ENCODE results near the gene RAB3GAP2.
"Not testable (repeated sequence)": the region's sequence is repeated elsewhere in the genome, so short reads cannot be mapped to it uniquely, and the experiment has no call there.

Gene RAB3GAP2

DNA sequence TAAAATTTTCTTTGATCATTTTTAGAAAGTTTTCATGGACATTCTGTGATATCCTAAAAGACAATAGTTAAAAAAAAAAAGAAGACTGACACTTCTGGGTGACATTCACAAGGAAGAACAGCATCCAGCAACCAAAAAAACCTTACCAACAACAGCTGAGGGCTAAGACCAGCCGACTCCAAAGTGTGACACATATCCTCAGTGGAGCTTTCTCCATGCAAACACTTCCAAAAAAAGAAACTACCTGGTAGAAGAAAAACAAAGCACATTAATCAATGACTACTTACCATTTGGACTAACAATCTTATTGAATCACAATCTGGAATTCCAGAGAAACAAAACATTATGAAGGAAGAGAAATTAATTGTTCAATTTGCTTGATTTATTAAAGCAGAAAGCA, 90.1 kb downstream of the RAB3GAP2 start:
- no peak overlapping the region for H3K4me3 ChIP-seq (ENCODE audit: low read length)
- TF ChIP-seq, protein P1, sequence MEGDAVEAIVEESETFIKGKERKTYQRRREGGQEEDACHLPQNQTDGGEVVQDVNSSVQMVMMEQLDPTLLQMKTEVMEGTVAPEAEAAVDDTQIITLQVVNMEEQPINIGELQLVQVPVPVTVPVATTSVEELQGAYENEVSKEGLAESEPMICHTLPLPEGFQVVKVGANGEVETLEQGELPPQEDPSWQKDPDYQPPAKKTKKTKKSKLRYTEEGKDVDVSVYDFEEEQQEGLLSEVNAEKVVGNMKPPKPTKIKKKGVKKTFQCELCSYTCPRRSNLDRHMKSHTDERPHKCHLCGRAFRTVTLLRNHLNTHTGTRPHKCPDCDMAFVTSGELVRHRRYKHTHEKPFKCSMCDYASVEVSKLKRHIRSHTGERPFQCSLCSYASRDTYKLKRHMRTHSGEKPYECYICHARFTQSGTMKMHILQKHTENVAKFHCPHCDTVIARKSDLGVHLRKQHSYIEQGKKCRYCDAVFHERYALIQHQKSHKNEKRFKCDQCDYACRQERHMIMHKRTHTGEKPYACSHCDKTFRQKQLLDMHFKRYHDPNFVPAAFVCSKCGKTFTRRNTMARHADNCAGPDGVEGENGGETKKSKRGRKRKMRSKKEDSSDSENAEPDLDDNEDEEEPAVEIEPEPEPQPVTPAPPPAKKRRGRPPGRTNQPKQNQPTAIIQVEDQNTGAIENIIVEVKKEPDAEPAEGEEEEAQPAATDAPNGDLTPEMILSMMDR (conservative IDR thresholded peaks at IDR 0.05; ENCODE audit: low read depth, low read length), result no peak
- no peak for DNase-seq (ENCODE audit: low read depth)

DNA sequence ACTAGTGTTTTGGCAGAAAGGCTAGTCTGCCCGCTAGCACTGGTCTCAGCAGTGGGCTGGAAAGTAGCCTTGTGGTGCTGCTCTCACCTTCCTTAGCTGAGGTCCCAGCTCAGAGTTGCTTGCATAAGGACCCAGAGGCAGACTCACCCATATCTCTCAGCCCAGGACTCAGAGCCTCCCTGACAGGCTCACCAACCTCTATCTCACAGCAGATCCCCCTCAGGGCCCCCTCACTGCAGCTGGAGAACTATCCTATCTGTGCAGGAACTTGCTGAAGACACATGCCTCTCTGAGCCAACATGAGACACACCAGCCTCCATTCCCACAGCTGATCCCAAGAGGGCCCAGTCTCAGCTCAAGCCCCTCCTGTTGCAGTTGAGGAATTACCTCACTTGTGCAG, 95.7 kb downstream of the RAB3GAP2 start:
- H3K4me3 ChIP-seq (ENCODE audit: low read length), result no peak overlapping the region
- DNase-seq (ENCODE audit: low read depth), result no peak
- TF ChIP-seq, protein P1 (conservative IDR thresholded peaks at IDR 0.05; ENCODE audit: low read depth, low read length), result no peak

DNA sequence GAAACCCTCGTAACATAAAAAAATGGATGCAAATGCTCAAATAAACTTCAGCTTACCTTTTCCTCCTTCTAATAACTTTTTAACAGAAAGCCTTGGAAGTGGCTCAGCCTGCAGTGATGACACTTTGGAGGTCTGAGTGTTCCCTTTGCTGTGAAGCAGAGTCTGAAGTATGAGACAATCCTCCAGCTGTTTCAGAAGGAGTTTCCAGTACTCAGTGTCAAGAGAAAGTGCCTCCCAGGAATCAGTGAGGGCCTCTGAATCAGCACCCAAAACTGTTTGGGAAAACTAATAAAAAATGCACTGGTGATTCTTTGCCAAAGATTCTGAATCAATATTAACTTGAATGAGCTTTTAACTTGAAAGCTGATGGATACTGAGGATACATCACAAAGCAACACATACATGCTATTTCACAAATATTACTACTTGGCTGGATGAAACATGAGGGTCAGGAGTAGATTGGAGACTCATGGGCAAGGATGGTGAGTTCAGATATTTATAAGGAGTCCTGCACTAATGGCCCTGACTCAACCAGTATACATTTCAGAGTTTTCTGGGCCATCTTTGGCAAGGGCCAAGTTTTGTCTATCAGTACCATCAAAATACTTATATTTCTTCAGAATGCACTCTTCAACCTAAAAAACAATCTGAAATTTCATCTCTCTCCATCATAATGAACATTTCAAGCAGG, 101.3 kb downstream of the RAB3GAP2 start:
- DNase-seq (ENCODE audit: low read depth), result no peak
- TF ChIP-seq, protein P1 (conservative IDR thresholded peaks at IDR 0.05; ENCODE audit: low read depth, low read length), result no peak
- no peak overlapping the region for H3K4me3 ChIP-seq (ENCODE audit: low read length)

DNA sequence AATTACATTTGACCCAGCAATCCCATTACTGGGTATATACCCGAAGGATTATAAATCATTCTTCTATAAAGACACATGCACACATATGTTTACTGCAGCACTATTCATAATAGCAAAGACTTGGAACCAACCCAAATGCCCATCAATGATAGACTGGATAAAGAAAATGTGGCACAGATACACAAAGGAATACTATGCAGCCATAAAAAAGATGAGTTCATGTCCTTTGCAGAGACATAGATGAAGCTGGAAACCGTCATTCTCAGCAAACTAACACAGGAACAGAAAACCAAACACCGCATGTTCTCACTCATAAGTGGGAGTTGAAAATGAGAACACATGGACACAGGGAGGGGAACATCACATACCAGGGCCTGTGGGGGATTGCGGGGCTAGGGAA, 102.4 kb downstream of the RAB3GAP2 start:
- not testable (repeated sequence) for H3K4me3 ChIP-seq (ENCODE audit: low read length); DNase-seq (ENCODE audit: low read depth)

DNA sequence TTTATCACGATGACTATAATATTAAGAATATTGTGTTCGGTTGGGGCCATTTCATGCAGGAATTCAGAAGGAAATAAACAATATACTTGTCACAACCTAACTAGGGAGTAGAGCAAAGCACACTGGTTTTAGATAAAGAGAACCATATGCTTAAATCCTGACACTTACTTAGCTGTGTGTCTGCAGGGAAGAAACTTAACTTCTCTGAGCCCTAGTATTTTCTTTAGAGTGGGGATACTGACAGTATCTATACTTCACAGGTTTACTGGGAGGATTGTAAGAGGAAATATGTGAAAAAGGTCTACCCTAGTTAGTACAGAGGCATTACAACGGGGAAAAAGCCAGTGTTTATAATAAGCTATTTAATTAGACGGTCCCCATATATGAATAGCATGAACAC, 105.4 kb downstream of the RAB3GAP2 start:
- TF ChIP-seq, protein P1 (conservative IDR thresholded peaks at IDR 0.05; ENCODE audit: low read depth, low read length), result no peak
- no peak for DNase-seq (ENCODE audit: low read depth)
- H3K4me3 ChIP-seq (ENCODE audit: low read length), result no peak overlapping the region

DNA sequence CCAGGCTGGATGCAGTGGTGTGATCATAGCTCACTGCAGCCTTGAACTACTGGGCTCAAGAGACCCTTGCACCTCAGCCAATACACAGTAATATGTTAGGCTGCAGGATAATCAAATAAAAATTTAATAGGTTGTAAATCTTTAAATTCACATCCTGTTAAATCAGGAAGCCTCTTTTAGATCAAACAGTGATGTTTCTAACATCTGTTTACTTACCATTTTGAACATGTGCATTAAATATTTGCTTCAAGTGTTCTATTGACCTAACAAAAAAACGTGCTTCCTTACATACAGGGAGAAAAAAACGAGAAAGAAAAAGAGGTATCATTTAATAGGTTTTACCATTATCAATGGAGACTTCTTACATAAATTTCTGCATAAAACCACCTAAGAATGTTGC, 107.7 kb downstream of the RAB3GAP2 start:
- no peak overlapping the region for H3K4me3 ChIP-seq (ENCODE audit: low read length)
- DNase-seq (ENCODE audit: low read depth), result no peak
- TF ChIP-seq, protein P1 (conservative IDR thresholded peaks at IDR 0.05; ENCODE audit: low read depth, low read length), result no peak

DNA sequence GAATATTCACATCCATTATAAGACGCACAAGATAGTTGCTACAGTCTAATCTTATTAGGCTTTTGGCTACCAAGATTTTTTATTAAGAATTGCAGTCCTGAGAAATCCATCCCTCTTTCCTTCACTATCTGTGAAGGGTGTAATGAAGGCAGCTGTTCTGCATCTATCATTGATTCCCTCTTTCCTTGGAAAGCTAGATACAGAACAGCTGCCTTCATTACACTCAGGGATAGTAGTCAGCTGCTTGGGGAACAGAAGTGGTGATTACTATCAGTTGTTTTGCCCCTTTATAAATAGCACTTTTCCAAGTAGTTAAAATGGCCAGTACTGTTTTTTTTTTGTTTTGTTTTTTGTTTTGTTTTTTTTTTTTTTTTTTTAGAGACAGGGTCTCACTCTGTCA, 108.1 kb downstream of the RAB3GAP2 start:
- DNase-seq (ENCODE audit: low read depth), result no peak
- no peak overlapping the region for H3K4me3 ChIP-seq (ENCODE audit: low read length)
- TF ChIP-seq, protein P1 (conservative IDR thresholded peaks at IDR 0.05; ENCODE audit: low read depth, low read length), result no peak
